Brain pericyte (primary cell): ENCODE results near the gene VPS37C.

Source experiments
- DNase-seq: peaks from one replicate; pipeline ENCODE4 v3.0.0-alpha.2; 2012; ENCODE audit warnings: low read depth, low spot score

The VPS37C gene

DNA sequence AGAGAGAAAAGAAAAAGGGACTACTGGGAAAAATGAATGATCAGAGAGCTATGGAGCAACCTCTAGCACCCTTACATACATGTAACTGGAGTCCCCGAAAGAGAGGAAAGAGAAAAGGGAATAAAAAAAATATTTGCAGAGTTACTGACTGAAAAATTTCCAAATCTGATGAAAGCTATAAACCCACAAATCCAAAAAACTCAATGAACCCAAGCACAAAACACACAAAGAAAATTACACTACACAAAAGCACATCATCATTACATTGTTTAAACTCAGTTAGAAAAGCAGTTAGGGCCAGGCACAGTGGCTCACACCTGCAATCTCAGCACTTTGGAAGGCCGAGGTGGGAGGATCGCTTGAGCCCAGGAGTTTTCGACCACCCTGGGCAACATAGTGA lies 6.7 kb downstream of the VPS37C start:
- no peak for DNase-seq

DNA sequence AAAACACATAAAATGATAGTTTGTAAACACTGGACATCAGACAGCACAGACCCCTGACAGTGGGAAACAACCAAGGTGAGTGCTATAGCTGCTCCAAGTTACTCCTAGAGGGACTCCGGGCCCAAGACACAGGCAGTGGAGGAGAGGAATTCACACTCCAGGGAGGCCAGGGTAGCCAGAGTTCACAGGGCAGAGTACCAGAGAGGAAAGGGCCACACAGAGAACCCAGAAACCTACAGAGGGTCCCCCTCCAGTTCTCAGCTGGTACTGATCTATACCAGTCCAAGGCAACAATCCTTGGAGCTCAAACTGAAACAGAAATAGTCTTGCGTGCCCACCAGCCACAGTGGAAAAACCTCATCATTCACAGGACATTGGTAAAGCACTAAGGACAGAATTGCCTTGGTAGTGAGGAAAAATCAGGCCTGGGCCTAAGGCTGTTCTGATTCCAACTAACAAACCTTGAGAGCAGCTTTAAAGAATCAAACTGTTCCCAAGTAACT lies 7.6 kb downstream of the VPS37C start:
- DNase-seq: no peak

DNA sequence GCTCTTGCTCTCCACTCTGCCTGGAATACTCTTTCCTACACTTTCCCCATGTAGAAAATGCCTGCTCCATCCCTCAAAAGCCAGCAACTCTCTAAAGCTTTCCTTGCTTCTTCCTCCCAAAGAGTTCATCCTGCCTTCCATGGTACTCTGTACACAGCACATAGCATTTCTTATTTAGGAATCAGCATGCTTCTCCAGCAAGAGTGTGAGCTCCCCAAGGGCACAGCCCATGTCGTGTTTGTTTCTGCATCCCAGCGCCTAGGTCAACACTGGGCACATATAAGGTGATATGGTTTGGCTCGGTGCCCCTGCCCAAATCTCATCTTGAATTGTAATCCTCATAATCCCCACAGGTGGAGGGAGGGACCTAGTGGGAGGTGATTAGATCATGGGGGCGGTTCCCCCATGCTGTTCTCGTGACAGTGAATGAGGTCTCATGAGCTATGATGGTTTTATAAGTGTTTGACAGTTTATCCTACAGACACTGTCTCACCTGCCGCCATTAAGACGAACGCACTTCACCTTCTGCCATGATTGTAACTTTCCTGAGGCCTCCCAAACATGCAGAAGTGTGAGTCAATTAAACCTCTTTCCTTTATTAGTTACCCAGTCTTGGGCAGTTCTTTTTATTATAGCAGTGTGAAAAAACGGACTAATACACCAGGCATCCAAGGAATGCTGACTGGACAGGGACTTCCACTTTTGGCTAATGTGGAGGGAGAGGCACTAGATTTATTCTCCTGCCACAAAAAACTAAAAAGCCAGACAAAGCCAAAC lies 8.2 kb downstream of the VPS37C start:
- no peak for DNase-seq

DNA sequence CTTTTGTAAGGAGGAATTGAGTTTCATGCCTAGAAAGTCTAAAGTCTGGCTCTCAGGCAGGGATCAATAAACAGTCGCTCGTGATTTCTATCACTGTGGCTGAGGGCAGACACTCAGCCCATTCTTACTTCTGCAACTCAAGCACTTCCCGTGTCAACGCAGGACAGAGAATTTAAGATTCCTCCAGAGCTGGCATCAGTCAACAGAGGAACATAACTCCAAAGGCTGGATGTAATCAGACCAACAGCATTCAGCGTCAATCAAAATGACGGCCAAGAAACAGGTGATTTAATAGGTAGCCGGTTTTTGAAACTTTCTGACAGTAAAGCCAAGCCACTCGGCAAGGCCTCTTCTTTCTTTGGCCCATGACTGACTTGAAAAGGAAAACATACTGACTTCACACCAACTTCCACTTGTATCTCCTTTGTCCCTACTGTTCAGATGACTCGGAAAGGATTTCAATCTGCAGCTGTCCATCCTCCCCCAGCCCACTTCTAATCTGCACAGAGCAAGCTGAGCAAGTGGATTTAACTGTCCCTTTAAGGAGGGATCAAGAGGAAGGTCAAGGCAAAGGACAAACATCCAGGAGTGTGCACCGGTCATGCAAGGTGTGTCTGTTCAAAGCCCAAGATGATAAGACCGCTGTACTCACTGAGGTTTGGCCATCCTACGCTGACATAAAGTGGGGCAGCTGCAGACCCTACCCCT lies 9.5 kb downstream of the VPS37C start:
- no peak for DNase-seq

DNA sequence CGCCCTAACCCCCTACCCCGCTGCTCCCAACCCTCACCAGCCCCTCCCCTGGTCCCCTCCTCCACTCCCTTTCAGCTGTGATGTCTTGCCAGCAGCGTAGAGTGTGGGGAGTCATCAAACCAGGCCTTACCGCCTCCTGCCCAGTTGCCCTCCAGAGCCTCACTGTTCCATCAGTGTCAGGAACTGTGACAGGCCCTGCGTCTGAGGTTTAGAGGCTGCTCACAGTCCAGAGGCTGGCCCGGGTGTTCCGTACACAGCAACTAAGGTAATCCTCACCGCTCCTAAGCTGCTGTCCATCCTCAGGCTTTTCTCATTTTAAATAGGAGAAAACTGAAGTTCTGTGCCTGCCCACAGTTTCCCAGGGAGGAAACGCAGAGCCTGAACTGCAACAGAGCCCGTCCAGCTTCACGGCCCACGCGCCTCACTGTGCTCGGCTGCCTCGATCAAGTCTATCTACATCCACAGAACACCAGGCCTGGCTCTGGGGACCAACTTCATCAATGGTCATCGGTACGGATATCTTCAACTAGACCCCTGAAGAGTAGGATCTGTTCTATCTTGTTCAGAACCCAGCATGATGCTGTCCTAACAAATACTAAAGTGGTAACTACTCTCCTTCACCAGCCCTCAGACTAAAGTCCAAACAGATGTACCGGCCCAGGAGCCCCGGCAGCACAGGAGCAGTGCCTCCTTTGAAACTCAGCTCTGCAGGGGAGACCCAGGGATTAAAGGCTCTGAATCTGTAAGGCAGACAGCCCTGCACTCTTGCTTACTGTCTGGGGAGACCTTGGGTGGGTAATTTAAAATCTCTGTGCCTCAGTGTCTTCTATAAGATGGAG lies 10.3 kb downstream of the VPS37C start:
- DNase-seq: no peak

DNA sequence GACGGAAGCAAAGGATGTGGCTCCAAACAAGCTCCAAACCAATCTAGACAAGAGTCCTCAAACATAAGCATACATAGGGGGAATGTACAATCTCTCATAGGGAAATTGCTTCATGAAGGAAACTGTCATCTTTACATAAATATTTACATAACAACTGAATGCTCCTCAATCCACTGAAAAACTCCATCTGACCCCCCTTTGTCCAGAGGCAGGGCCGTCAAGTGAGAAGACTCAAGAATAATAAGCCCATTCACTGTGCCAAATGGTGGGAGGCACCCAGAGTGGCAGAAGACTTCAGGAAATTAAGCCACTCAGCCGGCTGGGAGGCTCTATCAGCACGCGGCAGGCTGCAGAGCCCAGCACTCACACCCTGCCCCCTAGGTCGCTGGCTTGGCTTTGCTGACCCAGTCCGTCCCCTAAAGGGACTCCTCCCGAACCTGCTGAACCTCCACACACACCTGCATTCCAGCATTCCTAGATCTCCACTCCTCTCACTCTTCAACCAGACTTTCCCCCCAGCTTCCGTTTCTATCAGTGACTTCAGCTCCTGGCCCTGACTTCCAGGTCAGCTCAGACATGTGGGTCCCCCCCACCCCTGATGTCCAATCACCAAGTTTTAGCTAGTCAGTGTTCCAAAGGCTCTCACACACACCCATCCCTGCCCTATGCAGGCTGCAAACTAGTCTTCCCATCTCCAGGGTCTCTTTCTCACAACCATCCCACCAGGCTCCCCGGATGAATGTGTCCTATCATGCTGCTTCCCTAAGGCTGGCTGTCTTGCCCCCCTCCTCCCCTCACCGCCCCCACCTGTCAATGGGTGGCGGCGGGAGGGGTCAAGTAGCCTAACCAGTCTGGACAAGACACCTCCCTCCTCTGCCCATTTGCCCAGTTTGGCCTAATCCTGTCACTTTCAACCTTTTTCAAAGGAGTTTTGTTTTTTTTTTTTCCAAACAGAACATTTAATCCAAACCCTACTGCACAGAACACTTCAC lies 11.3 kb downstream of the VPS37C start:
- DNase-seq: no peak

DNA sequence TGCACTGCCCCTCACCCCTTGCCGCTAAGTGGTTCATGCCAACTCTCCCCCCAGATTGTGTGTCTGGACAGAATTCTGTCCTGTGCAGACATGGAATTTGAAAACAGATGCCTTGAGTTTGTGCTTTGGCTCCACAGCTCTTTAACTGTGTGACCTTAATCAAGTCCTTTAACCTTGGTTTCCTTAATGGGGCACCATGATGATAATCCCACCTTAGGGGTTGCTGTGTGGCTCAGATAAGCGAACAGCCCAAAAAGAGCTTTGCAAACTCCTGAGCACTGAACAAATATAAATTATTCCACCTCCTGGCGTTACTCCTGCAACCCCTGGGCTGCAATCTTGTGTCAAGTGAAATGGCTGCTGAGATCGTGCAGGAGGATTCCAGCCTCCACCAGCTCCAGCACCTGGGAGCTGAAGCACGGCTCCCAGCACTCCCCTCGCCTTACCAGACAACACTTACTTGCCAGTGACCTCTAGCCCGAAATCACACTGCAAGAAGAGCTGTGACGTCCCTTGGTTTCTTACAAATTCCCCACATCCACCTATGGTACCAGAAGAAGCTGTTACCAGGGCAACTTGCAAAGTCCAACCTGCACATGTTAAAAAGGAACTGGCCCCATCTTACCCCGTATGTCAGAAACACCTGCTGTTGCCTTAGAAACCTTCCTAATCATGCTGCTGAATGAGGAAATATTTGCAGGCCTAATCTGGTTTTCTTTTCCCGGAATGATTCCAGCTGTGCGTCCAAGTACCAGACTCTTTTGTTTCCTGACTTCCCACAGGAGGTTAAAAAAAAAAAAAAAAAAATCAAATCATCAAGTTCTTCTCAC lies 13.2 kb downstream of the VPS37C start:
- no peak for DNase-seq

DNA sequence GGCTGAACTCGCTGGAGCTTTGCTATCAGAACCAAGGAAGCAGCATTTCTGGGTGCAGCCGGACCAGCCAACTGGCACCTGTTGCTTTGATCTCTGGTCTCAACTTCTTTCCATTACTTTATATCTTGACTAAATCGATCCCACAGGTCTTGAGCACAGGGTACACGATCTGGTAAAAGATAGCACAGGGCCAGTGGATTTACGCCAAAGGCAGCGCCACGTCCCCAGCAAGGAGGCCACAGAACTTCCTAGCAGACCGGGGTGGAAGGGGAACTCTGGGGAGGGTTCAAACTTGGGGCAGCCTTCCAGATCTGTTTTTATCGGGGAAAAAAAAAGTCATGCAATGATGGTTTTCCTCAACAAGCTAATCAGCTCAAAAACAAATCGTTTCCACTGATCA lies 14.0 kb downstream of the VPS37C start:
- DNase-seq: no peak

DNA sequence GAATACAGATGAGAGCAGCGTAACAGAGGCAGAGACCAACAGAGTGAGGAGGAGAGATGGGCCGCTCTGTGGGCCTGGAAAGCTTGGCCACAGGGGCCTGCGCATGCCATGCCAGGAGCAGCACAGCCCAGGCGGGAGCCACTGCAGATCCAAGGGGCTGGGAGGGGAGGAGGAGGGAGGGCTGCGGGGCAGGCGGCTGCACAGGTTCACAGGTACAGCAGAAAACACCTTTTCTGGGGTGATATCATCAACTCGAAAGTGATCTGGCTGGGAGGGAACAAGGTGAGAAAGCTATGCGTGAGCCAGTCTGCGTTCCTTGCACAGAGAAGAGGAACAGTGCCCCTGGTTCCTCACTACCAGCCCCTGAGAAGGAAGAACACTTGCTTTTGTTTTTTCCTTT lies 14.8 kb downstream of the VPS37C start:
- no peak for DNase-seq

DNA sequence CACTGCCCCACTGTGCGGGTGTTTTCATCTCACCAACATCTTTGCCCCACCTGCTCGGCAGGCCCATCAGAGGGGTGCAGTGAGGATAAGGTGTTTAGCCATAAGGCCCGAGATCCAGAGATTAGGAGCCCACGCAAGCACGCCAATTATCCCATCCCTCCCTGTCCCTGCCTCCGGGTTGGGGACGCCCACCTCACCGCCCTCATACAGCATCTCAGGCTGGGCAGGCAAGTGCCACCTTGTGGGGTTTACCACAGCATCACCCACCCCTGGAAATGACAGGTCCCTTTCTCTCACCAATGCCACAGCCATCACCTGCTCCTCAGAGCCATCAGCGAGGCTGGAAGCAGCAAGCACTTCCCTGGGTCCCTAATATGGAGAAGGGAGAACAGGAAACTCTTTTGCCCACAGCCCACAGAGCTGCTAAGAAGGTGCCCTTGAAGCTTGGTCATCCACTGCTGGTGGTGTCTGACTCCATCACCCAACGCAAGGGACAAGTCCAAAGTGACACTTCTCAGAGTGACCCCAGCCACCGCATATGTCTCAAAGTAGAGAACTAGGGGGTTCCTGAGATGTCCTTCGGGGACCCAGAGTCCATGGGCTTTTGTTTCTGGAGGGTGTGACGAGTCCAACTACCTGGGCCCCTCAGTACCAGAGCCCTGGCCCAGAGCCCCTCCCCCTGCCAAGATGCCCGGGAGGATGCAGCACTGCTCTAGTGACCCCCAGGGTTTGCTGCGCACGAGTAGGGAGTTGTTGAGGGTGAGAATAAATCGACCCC lies 15.8 kb downstream of the VPS37C start:
- no peak for DNase-seq

DNA sequence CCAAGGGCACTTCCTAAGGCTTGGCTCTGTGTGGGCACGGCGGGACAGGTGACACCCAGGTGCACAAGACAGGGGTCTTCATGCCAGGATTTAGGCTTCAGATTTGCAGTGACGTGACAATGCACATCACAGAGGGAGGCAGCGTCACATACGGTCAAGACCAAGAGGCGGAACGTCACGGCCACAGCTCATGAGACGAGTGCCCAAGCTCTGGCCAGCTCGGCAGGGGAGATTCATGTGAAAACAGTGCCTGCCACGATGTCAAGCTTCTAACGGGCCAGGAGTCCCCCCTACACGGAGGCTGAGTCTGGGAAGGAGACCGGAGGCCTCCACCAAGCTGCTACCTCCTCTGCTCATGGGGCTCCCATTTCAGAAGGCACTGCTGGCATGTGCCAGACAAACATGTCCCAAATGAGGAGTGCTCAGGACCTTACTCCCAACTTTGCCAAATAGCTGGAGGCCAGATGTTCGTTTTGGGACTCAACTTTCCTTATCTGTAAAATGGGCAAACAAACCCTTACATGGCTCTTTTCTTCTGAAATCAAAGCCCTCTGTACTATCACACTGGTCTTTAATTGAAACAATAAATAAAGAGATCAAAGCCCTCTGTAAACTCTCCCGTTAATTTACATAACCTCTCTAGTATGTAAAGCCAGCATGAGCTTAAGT lies 16.6 kb downstream of the VPS37C start:
- DNase-seq: no peak

DNA sequence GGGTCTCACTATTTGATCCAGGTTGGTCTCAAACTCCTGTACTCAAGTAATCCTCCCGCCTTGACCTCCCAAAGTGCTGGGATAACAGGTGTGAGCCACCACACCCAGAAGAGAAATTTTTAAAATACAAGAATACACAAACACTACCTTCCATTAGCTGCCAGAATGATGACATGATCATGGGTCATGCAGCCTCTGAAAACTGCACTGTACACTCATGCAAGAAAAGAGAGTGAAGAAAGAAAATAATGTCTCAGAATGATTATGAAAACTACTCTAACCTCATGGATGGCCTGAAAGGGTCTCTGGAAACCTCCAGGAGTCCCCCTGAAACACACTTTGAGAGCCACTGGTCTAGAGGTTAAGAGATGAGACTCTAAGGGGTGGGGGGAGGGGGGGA lies 18.8 kb downstream of the VPS37C start:
- DNase-seq: no peak

DNA sequence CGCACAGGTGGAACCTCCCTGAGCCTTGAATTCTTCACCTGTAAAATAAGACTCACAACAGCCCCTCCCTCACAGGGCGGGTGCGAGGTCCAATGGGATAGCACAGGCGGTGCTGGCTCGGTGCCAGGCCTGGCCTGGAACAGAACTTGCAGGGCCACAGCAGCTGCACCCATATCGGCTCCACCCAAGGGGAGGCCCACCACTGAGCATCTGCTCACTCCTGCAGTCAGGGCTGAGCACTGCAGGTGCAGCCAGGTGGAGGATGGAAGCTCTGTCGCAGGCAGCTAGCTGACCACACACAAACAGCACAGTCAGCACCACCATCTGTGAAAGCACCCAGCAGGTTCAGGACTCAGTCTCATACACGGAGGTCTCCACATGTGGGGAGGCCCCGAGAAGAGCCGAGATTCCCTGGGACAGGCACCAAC lies 19.6 kb downstream of the VPS37C start:
- DNase-seq: no peak

DNA sequence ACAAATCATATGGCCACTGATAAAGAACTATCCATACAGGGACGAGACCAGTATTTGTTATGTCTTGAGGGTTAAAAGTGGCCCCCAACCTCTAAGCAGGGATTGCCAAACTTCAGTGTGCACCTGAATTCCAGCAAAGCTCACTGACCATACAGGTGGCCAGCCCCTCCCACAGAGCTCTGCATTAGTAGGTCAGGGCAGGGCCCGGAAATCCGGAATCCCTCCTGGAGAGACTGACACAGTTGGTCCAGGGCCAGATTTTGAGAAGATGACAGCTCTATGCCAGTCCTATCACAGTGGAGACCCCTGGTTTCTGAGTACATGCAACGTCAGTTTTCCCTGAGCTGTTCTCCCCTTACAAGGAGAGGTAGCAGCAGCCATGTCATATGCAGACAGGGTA lies 20.8 kb downstream of the VPS37C start:
- DNase-seq: no peak

DNA sequence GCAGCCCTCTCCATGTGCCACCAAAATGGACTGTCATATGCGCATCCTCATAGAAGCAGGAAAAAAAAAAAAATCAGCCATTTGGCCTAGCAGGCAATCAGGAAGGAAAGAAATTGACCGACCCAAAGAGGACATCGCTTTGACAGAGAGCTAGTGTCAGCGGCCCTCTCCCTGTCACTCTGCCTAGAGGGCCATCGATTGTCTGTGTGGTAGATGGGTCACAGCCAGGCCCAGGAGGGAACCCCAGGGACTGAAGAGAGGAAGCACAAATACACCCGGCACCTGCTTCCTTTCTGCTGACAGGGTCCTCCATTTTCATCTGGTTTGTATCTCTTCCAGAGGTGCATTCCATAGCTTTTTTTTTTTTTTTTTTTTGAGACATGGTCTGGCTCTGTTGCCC lies 21.8 kb downstream of the VPS37C start:
- DNase-seq: no peak

DNA sequence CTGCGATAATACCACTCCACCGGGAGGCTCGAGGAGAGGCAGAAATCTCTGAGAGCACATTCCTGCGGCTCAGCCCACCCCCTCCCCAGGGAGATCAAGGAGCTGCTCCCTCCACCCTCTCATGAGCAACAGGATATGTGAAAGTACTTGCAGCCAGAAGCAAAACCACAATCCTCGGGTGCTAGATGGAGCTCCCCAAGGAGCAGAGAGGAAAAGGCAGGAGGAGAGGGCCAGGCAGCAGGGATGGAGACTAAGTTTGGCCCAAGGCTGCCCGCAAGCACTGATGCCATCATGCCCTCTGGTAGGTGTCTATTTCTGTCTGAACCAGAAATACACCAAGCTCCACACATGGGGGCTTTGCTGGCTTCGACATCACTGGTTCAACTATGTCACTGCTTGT lies 22.3 kb downstream of the VPS37C start:
- DNase-seq: peak; percentile 31

DNA sequence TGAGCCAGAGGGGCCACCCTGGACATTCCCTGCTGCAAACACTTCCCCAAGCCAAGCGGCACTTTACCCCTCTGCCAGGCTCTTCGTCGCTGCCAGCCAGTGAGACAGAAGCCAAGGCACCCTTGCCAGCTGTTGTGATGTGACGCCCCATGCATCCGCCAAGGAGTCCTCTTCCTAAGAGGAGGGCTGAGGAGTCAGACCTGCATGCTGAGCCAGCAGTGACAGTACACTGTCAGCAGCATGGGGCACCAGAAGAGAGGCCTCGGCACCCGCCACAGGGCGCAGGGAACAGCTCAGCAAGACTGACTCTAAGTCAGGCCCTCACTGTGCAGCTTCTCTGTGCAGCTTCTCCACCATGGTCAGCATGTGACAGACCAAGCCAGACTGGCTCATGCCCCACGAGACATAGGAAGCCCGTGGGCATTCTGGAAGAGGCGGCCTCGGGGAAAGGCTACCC lies 26.4 kb downstream of the VPS37C start:
- DNase-seq: no peak

DNA sequence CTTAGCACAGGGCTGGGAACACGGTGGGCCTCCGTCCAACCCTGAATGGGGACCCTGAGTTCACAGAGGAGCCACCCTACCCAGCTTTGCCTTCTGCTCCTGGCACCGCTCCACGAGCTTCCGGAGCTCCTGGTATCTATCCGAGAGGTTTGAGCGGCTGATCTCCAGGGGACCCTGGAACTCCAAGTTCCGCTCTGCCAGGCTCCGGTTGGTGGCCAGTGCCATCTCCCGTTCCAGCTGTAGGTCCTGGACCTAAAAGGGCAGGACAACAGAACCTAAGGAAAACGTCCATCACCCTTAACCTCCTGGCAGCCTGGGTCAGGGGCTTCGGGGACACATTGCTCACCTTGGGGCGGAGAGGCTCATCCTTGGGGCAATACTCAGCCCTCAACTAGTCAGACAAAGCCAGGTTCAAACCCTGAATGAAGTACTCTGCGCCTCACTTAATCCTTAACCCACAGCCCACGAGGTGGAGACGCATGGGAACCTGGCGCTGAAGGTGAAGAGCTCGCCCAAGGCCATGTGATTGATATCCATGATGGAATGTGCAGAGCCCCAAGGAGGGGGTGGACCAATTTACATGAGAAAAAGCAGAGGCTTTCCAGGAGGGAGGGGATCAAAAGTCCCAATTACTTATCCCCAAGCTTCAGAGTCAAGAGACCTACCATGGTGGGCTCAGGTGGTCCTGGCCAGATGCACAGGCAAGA lies 27.1 kb downstream of the VPS37C start:
- DNase-seq: no peak
